ENCODE data around the gene SH2B3.

- TF ChIP-seq CTCF (IDR thresholded peaks at IDR 0.05), result no peak
- peak in 2 of 3 donors; percentile 76 to 89 for TF ChIP-seq POLR2AphosphoS5 (IDR thresholded peaks at IDR 0.05)
- no peak for TF ChIP-seq POLR2A (IDR thresholded peaks at IDR 0.05)
These were observed 38.0 kb upstream of the SH2B3 start for GRCh38 chr12:111367661-111368221.
